ENCODE measurements around the gene SORT1.
"Not testable (repeated sequence)": the region's sequence is repeated elsewhere in the genome, so short reads cannot be mapped to it uniquely, and the experiment has no call there.

Gene SORT1

DNA sequence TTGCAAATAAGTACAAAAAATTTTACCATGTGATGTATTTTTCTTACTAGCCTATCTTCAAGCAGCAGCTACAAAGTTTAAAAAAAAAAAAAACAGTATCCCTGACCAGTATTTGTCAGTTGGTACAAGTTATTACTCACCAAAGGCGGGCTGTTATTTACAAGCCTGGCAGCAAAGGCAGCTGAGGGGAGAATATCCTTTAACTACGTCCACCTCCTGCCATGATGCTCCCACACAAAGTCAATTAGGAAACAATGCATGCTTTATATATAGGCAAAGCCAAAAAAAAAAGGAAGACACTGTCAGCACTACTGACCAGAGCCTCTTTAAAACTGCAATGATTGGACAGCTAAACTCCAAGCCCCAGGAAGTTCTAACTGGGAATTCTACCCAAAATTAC, 14.8 kb upstream of the SORT1 start:
- H3K27ac Mint-ChIP-seq, result no peak overlapping the region
- H3K27me3 Mint-ChIP-seq (ENCODE audit: low read depth), result no peaks in the 10 kb centered on the region
- no peak for DNase-seq (ENCODE audit: low spot score)
- peaks cover 67% of the 10 kb centered on the region for H3K36me3 Mint-ChIP-seq (ENCODE audit: low read depth)
- no peak overlapping the region for H3K4me3 Mint-ChIP-seq
- peaks cover 12% of the 10 kb centered on the region for H3K4me1 Mint-ChIP-seq (ENCODE audit: low read depth)
- H3K9me3 Mint-ChIP-seq, result no peaks in the 10 kb centered on the region

GRCh38 chr1:109404838-109405237, 7.1 kb upstream of the SORT1 start:
- H3K9me3 Mint-ChIP-seq, result peaks cover 6% of the 10 kb centered on the region
- no peak for DNase-seq (ENCODE audit: low spot score)
- no peaks in the 10 kb centered on the region for H3K27me3 Mint-ChIP-seq (ENCODE audit: low read depth)
- H3K27ac Mint-ChIP-seq, result peak overlapping the region; percentile 27
- peaks cover 56% of the 10 kb centered on the region for H3K36me3 Mint-ChIP-seq (ENCODE audit: low read depth)
- H3K4me1 Mint-ChIP-seq (ENCODE audit: low read depth), result peaks cover 14% of the 10 kb centered on the region
- H3K4me3 Mint-ChIP-seq, result no peak overlapping the region

DNA sequence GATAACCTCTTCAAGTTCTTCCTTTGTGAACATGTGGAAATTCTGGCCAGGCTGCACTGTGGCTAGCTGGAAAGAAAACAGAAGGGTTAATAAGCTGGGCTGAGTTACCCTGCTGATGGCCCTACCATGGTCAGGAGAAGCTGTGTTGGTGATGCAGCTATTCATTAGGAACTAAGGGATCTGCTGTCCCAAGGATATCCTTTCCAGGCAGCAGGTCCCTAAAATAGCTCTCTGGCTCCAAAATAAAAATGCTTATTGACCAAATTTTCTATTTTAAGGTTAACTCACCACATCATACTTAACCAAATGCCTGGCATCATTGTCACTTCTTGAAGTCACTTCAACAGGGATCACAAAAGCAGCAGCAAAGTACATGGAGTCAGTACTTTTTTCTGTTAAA, 4.3 kb upstream of the SORT1 start:
- Mint-ChIP-seq H3K27ac (no peak overlapping the region), H3K9me3 (peaks cover 6% of the 10 kb centered on the region), H3K4me1 (ENCODE audit: low read depth) (peaks cover 23% of the 10 kb centered on the region), H3K36me3 (ENCODE audit: low read depth) (peaks cover 41% of the 10 kb centered on the region), H3K27me3 (ENCODE audit: low read depth) (peaks cover 16% of the 10 kb centered on the region), H3K4me3 (no peak overlapping the region)
- DNase-seq (ENCODE audit: low spot score), result no peak

DNA sequence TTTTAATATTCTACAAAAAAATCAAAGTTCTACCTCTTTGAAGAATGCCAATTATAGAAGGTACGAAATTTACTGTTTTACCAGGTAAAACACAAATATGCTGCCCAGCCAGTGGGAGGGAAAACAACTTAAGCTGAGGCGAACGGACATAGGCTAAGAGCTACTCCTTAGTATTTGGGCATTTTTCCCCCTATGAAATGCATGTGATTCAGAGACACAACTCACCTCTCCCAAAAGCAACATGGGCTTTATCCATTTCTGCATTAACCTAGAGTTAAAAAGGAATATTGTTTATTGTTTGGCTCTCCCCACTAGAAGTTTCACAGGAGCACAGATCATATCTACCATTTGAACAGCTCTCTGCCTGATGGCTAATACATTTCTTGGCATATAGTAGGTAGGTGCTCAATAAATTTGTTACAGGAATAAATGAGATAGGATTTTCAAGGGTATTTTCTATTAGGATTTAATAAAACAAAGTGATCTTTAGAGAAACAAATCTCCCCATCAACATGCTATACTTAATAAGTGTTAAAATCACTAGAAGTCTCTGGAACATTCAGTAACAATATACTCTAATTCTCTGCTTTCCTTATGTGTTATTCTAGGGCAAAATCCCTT, 2.4 kb upstream of the SORT1 start:
- peaks cover 27% of the 10 kb centered on the region for H3K36me3 Mint-ChIP-seq (ENCODE audit: low read depth)
- peaks cover 34% of the 10 kb centered on the region for H3K27me3 Mint-ChIP-seq (ENCODE audit: low read depth)
- no peak overlapping the region for H3K4me3 Mint-ChIP-seq

DNA sequence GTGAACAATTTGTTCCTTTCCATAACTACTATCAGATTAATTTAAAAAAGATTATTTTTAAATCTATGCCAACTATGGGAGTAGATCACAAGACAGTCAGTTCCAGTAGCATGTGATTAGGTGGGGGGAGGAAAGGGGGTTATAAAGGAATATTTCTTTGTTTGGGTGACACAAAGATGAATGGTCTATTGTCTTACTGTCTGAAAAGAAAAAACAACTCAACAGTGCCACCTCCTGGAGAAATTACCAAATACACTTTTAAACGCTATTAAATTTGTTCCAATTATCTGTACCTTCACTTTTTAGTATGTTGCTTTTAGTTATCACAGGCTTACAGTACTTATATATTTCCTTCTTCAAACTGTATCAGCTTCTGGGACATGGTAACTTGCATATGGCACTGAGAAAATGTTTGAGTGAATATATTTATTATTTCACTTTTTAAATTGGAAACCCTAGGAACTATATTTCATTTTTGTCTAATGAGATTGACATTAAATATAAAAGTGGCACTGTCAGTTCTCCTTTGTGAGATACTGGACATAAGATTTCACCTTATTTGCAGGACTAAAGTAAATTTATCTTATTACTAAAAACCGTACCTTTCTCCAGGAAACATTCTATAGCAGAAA, 1.7 kb upstream of the SORT1 start:
- no peak overlapping the region for H3K27ac Mint-ChIP-seq
- peak overlapping the region; percentile 43 for H3K4me3 Mint-ChIP-seq
- no peaks in the 10 kb centered on the region for H3K9me3 Mint-ChIP-seq
- H3K4me1 Mint-ChIP-seq (ENCODE audit: low read depth), result peaks cover 19% of the 10 kb centered on the region
- no peak for DNase-seq (ENCODE audit: low spot score)
- H3K27me3 Mint-ChIP-seq (ENCODE audit: low read depth), result peaks cover 40% of the 10 kb centered on the region
- H3K36me3 Mint-ChIP-seq (ENCODE audit: low read depth), result peaks cover 21% of the 10 kb centered on the region

More for the DNA sequence above, 2.4 kb upstream of the SORT1 start:
- Mint-ChIP-seq H3K27ac (no peak overlapping the region), H3K9me3 (no peaks in the 10 kb centered on the region), H3K4me1 (ENCODE audit: low read depth) (peaks cover 26% of the 10 kb centered on the region)
- DNase-seq (ENCODE audit: low spot score), result no peak

DNA sequence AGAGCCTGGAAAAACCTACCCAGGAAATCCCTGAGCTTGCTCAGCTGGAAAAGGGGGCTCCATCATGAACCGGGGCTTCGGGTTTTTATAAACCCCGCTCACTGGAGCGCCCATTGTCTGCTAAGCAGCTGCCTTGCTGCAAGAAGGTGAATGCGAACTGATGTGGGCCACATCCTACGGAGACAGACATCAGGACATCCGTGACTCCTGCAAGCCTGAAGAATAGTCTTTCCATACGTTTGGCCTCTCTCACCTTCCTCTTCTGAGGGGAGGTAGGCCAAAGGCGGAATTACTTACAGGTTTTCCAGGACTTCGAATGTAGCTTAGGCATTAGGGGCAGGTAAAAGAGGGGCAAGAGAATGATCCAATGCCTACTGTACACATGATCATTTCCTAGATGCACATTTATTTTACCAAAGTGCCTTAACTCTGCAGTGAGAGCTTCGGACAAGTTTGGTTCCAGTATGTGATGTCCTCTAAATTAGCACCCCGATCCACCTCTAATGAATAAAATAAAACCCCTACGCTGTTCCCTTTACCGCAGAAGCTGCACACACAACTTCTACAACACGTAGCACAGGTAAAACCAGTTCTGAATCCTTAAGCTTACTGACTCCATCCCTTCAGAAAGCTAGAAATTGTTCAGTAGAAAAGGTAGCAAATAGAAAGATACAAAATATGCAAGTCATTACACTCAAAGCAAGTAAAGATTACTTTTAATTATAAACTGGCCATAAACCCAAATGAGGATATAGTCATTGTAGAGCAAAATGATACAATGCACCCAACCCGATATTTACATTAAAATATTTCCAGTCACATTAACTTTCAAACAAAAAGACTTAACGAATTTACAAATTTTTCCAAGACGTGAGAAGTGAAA, 866 bp upstream of the SORT1 start:
- H3K27me3 Mint-ChIP-seq (ENCODE audit: low read depth), result peaks cover 41% of the 10 kb centered on the region

GRCh38 chr1:109396871-109397580, 692 bp downstream of the SORT1 start:
- Mint-ChIP-seq H3K9me3 (no peaks in the 10 kb centered on the region), H3K27ac (no peak overlapping the region), H3K4me1 (ENCODE audit: low read depth) (peaks cover 22% of the 10 kb centered on the region), H3K36me3 (ENCODE audit: low read depth) (peaks cover 14% of the 10 kb centered on the region), H3K27me3 (ENCODE audit: low read depth) (peaks cover 41% of the 10 kb centered on the region), H3K4me3 (peak overlapping the region; percentile 84)
- no peak for DNase-seq (ENCODE audit: low spot score)

More for the DNA sequence above, 866 bp upstream of the SORT1 start:
- DNase-seq (ENCODE audit: low spot score), result no peak
- Mint-ChIP-seq H3K4me3 (peak overlapping the region; percentile 84), H3K9me3 (no peaks in the 10 kb centered on the region), H3K4me1 (ENCODE audit: low read depth) (peaks cover 19% of the 10 kb centered on the region), H3K36me3 (ENCODE audit: low read depth) (peaks cover 16% of the 10 kb centered on the region), H3K27ac (no peak overlapping the region)

DNA sequence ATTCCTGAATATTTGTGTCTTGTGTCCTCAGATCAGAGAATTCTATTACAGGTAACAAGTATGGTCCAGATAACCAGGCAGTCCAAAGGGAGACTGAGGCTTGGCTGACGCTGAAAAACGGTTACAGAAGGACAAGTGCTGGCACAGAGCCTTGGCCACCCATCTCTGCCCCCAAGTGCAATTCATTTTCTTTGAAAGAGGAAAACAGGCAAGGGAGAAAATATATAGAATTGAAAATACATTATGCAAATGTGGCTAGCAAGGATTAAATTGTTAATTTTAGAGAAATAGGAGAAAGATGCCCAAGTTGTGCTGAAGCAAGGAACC, 1.2 kb downstream of the SORT1 start:
- H3K4me3 Mint-ChIP-seq, result peak overlapping the region; percentile 84
- DNase-seq (ENCODE audit: low spot score), result no peak
- peaks cover 41% of the 10 kb centered on the region for H3K27me3 Mint-ChIP-seq (ENCODE audit: low read depth)
- H3K27ac Mint-ChIP-seq, result no peak overlapping the region
- H3K36me3 Mint-ChIP-seq (ENCODE audit: low read depth), result peaks cover 12% of the 10 kb centered on the region
- H3K4me1 Mint-ChIP-seq (ENCODE audit: low read depth), result peaks cover 24% of the 10 kb centered on the region
- no peaks in the 10 kb centered on the region for H3K9me3 Mint-ChIP-seq

- Mint-ChIP-seq H3K4me3 (peak overlapping the region; percentile 84), H3K27me3 (ENCODE audit: low read depth) (peaks cover 41% of the 10 kb centered on the region)
Measured at GRCh38 chr1:109395602-109396512, 1.9 kb downstream of the SORT1 start.

DNA sequence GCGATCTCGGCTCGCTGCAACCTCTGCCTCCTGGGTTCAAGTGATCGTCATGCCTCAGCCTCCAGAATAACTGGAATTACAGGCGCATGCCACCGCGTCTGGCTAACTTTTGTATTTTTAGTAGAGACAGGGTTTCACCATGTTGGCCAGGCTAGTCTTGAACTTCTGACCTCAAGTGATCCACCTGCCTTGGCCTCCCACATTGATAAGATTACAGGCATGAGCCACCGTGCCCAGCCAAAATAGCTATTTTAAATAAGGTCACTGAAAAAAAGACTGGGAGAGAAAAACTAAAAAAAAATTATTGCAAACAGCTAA, 2.5 kb downstream of the SORT1 start:
- Mint-ChIP-seq H3K4me1 (ENCODE audit: low read depth) (peaks cover 22% of the 10 kb centered on the region), H3K27me3 (ENCODE audit: low read depth) (peaks cover 41% of the 10 kb centered on the region)
- H3K27ac Mint-ChIP-seq; H3K4me3 Mint-ChIP-seq; H3K36me3 Mint-ChIP-seq (ENCODE audit: low read depth); H3K9me3 Mint-ChIP-seq; DNase-seq (ENCODE audit: low spot score): not testable (repeated sequence)

More at GRCh38 chr1:109395602-109396512, 1.9 kb downstream of the SORT1 start:
- Mint-ChIP-seq H3K4me1 (ENCODE audit: low read depth) (peaks cover 22% of the 10 kb centered on the region), H3K27ac (no peak overlapping the region), H3K36me3 (ENCODE audit: low read depth) (peaks cover 8% of the 10 kb centered on the region), H3K9me3 (no peaks in the 10 kb centered on the region)
- DNase-seq (ENCODE audit: low spot score), result no peak

DNA sequence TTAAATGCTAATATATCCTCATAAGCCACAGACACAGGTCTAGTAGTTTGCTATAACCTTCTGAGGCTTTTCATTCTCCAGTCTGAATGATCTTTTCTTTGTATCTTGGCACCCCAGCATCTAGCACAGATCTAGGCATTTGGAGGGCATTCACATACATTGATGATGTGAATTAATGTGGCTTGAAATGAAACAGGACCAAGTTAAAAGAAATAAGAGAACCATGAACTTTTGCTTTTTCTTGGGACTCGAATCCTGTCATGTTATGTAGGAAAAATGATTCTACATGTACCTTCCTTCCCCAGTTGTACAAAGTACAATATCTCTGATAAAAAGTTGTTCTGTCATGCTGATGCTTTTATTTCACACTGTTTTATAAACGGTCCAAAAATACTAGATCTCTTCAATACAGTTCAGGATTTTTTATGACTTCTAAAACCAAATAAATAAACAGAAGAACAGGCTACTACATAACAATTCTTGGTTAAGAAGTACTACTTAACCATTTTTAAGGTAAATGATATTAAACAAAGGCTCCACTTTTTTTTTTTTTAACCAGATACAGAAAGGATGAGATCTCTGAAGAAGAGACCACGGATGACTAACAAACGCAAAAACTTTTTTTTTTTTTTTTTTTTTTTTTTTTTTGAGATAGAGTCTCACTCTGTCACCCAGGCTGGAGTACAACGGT, 3.0 kb downstream of the SORT1 start:
- H3K27me3 Mint-ChIP-seq (ENCODE audit: low read depth), result peaks cover 45% of the 10 kb centered on the region
- peaks cover 3% of the 10 kb centered on the region for H3K36me3 Mint-ChIP-seq (ENCODE audit: low read depth)
- no peak overlapping the region for H3K27ac Mint-ChIP-seq
- peaks cover 26% of the 10 kb centered on the region for H3K4me1 Mint-ChIP-seq (ENCODE audit: low read depth)
- H3K4me3 Mint-ChIP-seq, result no peak overlapping the region
- H3K9me3 Mint-ChIP-seq, result no peaks in the 10 kb centered on the region
- DNase-seq (ENCODE audit: low spot score), result no peak

DNA sequence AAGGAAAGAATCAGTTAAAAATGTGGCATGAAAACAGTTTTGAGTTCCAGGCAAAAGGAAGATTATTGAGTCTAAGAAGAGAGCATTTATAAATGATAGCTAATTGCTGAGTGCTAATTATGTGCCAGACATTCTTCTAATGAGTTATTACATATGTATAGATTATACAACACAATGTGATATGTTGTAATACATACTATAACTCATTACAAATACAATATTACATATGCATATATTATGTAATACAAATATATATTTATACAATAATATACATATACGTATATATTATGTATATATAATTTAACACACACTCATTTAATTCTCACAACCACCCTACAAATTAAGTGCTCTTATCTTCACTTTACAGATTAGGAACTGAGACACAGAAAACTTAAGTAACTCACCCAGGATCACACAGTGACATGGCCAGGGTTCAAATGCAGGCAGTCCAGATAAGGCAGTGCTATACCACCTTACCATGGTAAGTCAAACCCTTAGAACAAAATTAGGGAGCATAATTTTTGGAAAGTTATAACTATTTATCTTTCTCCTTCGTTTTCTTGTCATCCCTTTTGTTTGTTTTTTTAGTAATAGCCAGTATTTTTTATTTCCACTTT, 4.0 kb downstream of the SORT1 start:
- Mint-ChIP-seq H3K27me3 (ENCODE audit: low read depth) (peaks cover 47% of the 10 kb centered on the region), H3K36me3 (ENCODE audit: low read depth) (no peaks in the 10 kb centered on the region), H3K9me3 (no peaks in the 10 kb centered on the region), H3K27ac (no peak overlapping the region), H3K4me1 (ENCODE audit: low read depth) (peaks cover 22% of the 10 kb centered on the region), H3K4me3 (no peak overlapping the region)
- DNase-seq (ENCODE audit: low spot score), result no peak
